AG09319 (cell line): ENCODE results near the gene VPS16.
A peak's percentile ranks its signal among the peaks of the same experiment; 100 is the strongest.

Source experiments
- DNase-seq: peaks from one replicate; pipeline ENCODE4 v3.0.0-alpha.2; 2010; ENCODE audit warnings: low read depth; ENCODE audit errors: extremely low read depth
- CTCF ChIP-seq: IDR thresholded peaks from 2 replicates; pipeline ENCODE4 v1.5.1; 2011; ENCODE audit warnings: low read depth, mild to moderate bottlenecking, inconsistent platforms, low read length, moderate library complexity

VPS16 gene

DNA sequence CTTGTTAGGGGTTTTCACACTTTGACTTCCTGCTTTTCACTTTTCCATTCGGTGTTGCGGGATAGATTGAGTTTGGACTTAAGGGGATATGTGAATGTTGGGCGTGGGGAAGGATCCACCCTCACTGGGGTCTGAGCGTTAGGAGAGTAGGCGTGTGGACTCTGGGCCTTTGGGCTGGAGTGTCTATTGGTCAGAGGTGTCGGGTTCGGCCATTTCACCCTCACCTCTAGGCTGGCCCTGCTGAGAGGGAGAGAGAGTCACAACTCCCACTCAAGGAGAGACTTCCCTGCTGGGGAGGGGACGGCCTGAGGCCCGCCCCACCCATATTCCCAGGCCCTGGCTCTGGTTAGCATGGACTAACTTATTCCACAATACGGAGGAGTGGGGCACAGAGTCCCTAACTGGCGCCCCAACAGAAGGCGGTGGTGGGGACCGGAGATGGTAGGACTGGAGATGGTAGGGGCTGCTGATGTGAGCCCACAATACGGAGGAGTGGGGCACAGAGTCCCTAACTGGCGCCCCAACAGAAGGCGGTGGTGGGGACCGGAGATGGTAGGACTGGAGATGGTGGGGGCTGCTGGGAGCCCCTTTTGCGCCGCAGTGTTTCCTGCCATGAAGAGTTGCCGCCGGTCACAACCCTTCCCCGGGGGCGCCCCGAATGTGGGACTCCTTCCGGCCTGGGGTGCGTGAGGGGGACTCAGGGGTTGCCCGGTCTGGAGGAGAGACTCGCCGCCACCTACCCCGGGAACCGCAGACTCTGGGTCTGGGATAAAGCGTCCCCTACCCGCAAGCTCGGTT is 31.3 kb downstream of the VPS16 start:
- TF ChIP-seq CTCF: no peak
- DNase-seq: no peak

GRCh38 chr20:2872459-2873009 is 32.0 kb downstream of the VPS16 start:
- no peak for DNase-seq
- peak; percentile 34 for TF ChIP-seq CTCF

GRCh38 chr20:2873010-2873746 is 32.6 kb downstream of the VPS16 start, which contains the start of gene PTPRA:
Gene PTPRA, plus strand, starts transcription at chr20:2873481. Its CDS starts 90,797 bp downstream, at chr20:2964278.
- TF ChIP-seq CTCF: no peak
- DNase-seq: peak; percentile 59

DNA sequence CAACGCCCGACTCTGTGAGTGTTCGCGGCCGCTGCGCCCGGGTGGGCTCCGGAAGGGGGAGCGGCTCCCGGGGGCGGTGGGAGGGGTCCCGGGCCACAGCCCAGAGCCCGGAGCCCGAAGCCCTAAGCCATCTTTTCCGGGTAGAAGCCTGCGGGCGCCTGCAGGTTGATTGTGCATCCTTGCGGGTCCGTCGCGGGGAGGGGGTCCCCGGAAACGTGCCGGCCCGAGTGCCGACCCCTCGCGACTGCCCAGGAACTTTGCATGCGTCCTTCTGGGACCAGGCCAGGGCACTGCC is 33.1 kb downstream of the VPS16 start:
- no peak for DNase-seq
- no peak for TF ChIP-seq CTCF

GRCh38 chr20:2874456-2874855 is 33.9 kb downstream of the VPS16 start:
- DNase-seq: no peak
- no peak for TF ChIP-seq CTCF

- TF ChIP-seq CTCF: no peak
- DNase-seq: no peak
Measured at GRCh38 chr20:2875690-2876203, 35.2 kb downstream of the VPS16 start.

DNA sequence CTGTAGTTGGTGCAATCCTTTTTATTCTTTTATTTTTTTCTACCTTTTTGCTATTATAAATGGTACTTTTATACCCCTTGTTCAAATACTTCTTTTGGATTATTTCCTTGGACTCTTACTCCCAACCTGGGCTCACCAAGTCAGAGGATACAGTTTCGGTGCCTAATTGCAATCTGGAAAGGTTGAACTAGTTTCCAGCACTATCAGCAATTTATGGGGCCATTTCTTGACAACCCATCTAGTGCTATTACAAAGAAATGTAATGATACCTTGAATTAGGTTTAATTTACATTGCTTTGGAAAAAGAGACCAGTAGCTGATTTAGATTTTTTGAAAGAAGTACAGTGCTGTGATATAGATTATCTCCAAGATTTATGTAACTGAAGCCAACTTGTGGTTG is 38.0 kb downstream of the VPS16 start:
- DNase-seq: no peak

More for the DNA sequence above, 38.0 kb downstream of the VPS16 start:
- no peak for TF ChIP-seq CTCF
